ENCODE measurements around the gene SERPINA12. TPM values are rescaled to one million over a fixed set of nuclear protein-coding genes. Genes with fewer than 3 reads are reported as not detected.
A peak's percentile ranks its signal among the peaks of the same experiment; 100 is the strongest.

SERPINA12 gene
- total RNA-seq, 6 experiments from 2014 or later = 0.26 to 2.8 (median 0.39) TPM; not detected in 3

DNA sequence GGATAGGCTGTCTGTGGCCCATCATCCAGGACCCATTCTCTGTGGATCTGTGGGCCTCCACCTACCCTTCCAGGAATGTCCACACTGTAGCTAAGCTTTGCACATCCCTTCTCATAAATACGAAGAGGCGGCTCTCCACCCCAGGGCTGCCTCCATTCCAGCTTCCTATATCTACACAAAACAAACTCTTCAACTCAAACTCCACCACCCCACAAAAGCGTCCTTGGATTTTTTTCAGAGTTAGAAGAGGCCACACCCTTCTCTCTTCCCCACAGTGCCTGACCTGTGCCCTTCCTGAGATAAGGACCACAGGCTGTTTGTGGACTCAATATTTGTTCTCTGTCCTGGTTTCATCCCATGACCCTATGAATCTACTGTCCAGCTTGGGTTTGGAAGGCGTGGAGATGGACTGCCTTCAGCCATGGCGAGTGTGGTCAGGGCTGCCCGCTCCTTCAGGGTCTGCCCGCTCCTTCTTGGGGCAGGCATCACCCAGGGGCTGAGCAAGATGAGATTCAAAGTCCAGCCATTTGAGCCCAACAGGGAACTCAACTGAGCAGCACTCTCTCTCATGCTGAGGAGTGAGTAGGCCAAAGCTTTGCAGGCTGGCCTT, 13.0 kb upstream of the SERPINA12 start:
- H3K27me3 ChIP-seq = no peaks in the 10 kb centered on the region
- 45% methylated on average over 5 of the region's 7 CpGs for WGBS (ENCODE audit: insufficient coverage, low coverage, low lambda C conversion rate, missing lambda C conversion rate)
- peak in 1 of 3 donors; percentile 60 for DNase-seq
- TF ChIP-seq, protein P1, sequence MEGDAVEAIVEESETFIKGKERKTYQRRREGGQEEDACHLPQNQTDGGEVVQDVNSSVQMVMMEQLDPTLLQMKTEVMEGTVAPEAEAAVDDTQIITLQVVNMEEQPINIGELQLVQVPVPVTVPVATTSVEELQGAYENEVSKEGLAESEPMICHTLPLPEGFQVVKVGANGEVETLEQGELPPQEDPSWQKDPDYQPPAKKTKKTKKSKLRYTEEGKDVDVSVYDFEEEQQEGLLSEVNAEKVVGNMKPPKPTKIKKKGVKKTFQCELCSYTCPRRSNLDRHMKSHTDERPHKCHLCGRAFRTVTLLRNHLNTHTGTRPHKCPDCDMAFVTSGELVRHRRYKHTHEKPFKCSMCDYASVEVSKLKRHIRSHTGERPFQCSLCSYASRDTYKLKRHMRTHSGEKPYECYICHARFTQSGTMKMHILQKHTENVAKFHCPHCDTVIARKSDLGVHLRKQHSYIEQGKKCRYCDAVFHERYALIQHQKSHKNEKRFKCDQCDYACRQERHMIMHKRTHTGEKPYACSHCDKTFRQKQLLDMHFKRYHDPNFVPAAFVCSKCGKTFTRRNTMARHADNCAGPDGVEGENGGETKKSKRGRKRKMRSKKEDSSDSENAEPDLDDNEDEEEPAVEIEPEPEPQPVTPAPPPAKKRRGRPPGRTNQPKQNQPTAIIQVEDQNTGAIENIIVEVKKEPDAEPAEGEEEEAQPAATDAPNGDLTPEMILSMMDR (IDR thresholded peaks at IDR 0.05) = no peak
- ATAC-seq = peak; percentile 96 to 97 (median 96)
- H3K27ac ChIP-seq = peak overlapping the region in 2 of 3 donors; percentile 27 to 56
- H3K4me1 ChIP-seq = peaks cover 0 to 17% (median 8%) of the 10 kb centered on the region in 4 donors
- intact Hi-C loops (cut with DNase I) = no loop called here
- H3K9me3 ChIP-seq = no peaks in the 10 kb centered on the region
- no peak overlapping the region for H3K4me3 ChIP-seq
- H3K36me3 ChIP-seq = no peaks in the 10 kb centered on the region

DNA sequence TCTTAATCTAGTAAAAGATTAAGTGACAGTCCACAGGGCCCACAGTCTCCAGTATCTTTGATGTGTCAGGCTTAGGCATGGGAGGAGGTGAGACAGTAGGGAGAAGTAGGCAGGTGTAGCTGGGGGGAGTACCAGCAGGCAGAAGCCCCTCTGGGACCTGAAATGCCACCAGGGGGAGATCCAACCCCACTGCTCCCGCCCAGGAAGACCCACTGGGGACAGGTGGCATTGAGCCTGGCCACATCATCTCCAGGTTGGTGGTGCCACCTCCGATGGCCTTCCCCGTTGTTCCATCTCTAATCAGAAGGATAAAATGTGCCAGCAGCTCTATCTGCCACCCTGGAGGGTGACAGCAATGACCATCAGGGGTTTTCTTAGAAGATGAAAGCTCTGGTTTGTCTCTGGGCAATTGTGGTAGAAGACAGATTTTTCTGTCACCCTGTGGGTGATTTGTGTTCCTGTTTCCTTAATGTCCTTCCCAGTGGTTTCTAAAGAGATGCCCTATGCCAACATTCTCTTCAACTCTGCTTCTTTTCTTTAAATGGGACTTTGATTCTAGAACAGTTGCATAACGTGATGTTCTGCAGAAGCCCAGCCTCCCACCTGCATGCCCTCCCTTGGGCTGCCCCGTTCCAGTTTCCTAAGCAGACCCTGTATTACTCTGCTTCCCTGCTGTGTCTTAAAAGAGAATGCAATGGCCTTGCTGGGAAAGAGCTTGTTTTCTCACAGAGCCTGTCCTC, 12.3 kb upstream of the SERPINA12 start:
- H3K4me3 ChIP-seq = no peak overlapping the region
- H3K27me3 ChIP-seq = no peaks in the 10 kb centered on the region
- peak; percentile 53 to 80 (median 74) for ATAC-seq
- H3K9me3 ChIP-seq = no peaks in the 10 kb centered on the region
- intact Hi-C loops (cut with DNase I) = no loop called here
- 28% methylated on average over 2 of the region's 5 CpGs for WGBS (ENCODE audit: insufficient coverage, low coverage, low lambda C conversion rate, missing lambda C conversion rate)
- H3K4me1 ChIP-seq = peaks cover 0 to 17% (median 8%) of the 10 kb centered on the region in 4 donors
- no peak for DNase-seq
- no peaks in the 10 kb centered on the region for H3K36me3 ChIP-seq
- no peak for TF ChIP-seq POLR2A (IDR thresholded peaks at IDR 0.05)
- TF ChIP-seq, protein P1 (IDR thresholded peaks at IDR 0.05) = no peak
- peak overlapping the region in 1 of 3 donors; percentile 61 for H3K27ac ChIP-seq

DNA sequence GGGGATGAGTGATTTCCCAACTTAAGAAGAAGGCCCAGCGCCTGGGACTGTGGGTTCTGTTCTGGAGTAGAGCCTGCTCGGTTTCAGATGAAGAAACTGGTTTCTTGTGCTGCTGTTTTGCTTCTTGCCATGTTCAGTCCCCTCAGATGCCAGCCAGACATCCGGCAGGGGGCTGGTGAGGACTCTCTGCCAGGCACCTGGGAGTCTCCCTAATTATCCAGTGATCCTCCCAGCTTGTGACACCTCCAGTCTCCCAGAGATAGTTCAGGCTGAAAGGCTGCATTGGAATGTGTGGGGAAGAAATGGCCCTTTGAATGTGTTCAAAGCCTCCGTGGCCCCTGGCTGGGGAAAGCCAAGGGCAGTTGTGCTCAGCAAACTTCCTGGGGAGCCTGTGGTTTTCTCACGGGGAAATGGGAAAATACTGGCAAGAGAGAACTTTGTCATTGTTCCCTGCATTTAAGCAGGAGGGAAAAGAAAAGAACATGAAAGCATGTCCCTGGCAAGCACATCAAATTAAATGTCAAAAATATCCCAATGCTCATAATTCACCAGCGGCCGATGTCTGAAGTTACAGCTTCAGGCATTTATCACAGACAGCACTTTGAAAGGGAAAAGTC, 8.5 kb upstream of the SERPINA12 start:
- no peak for ATAC-seq
- DNase-seq = no peak
- Histone ChIP-seq H3K4me1 (peaks cover 0 to 15% (median 7%) of the 10 kb centered on the region in 4 donors), H3K36me3 (no peaks in the 10 kb centered on the region), H3K27ac (no peak overlapping the region), H3K9me3 (no peaks in the 10 kb centered on the region), H3K27me3 (no peaks in the 10 kb centered on the region), H3K4me3 (no peak overlapping the region)
- WGBS (ENCODE audit: insufficient coverage, low coverage, low lambda C conversion rate, missing lambda C conversion rate) = 51% methylated on average over 6 of the region's 7 CpGs
- intact Hi-C loops (cut with DNase I) = no loop called here
- no peak for TF ChIP-seq POLR2A (IDR thresholded peaks at IDR 0.05)
- TF ChIP-seq, protein P1 (IDR thresholded peaks at IDR 0.05) = no peak

DNA sequence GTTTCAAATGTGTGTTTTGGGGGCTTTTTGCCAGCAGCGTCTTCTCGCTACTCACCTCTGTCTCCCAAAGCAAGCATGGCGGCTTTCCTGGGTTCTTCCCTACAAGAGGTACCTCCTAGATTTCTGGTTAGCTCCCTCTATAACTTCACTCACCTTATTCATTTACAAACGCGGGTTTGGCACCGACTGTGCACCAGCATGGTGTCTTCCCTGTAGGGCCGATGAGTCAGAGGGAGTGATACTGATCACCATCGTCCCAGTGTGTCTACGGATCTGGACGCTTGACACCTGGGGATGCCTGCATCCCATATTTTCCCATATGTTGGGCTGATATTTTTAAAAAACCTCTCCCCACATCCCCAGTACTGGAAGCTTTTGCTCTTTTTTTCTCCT, 8.0 kb upstream of the SERPINA12 start:
- Histone ChIP-seq H3K27ac (no peak overlapping the region), H3K36me3 (no peaks in the 10 kb centered on the region), H3K4me3 (no peak overlapping the region), H3K9me3 (no peaks in the 10 kb centered on the region), H3K4me1 (peaks cover 0 to 10% (median 5%) of the 10 kb centered on the region in 4 donors), H3K27me3 (no peaks in the 10 kb centered on the region)
- 57% methylated on average over 6 of the region's 10 CpGs for WGBS (ENCODE audit: insufficient coverage, low coverage, low lambda C conversion rate, missing lambda C conversion rate)
- TF ChIP-seq POLR2A (IDR thresholded peaks at IDR 0.05) = no peak
- TF ChIP-seq, protein P1 (IDR thresholded peaks at IDR 0.05) = no peak
- ATAC-seq = no peak
- intact Hi-C loops (cut with DNase I) = no loop called here
- no peak for DNase-seq

Data from right lobe of liver (tissue), 6 donors.